ENCODE measurements around the gene RFC2. TPM values are rescaled to one million over a fixed set of nuclear protein-coding genes. Genes with fewer than 3 reads are reported as not detected.
"Not testable (repeated sequence)": the region's sequence is repeated elsewhere in the genome, so short reads cannot be mapped to it uniquely, and the experiment has no call there.

The RFC2 gene
- total RNA-seq, 1 donor from 2014 or later, result 18.5 TPM

- peaks cover 6% of the 10 kb centered on the region for H3K4me1 ChIP-seq
- no peaks in the 10 kb centered on the region for H3K9me3 ChIP-seq
- ATAC-seq, result peak; percentile 63 to 67
- no peak for DNase-seq
- no peak overlapping the region for H3K4me3 ChIP-seq
- TF ChIP-seq CTCF (IDR thresholded peaks at IDR 0.05), result no peak
- no peaks in the 10 kb centered on the region for H3K27me3 ChIP-seq (ENCODE audit: low read depth)
- H3K27ac ChIP-seq, result peak overlapping the region; percentile 31
- peaks cover 53% of the 10 kb centered on the region for H3K36me3 ChIP-seq
- intact Hi-C loops (cut with DNase I), result no loop called here
Measured at GRCh38 chr7:74230446-74231231, 23.6 kb downstream of the RFC2 start.

DNA sequence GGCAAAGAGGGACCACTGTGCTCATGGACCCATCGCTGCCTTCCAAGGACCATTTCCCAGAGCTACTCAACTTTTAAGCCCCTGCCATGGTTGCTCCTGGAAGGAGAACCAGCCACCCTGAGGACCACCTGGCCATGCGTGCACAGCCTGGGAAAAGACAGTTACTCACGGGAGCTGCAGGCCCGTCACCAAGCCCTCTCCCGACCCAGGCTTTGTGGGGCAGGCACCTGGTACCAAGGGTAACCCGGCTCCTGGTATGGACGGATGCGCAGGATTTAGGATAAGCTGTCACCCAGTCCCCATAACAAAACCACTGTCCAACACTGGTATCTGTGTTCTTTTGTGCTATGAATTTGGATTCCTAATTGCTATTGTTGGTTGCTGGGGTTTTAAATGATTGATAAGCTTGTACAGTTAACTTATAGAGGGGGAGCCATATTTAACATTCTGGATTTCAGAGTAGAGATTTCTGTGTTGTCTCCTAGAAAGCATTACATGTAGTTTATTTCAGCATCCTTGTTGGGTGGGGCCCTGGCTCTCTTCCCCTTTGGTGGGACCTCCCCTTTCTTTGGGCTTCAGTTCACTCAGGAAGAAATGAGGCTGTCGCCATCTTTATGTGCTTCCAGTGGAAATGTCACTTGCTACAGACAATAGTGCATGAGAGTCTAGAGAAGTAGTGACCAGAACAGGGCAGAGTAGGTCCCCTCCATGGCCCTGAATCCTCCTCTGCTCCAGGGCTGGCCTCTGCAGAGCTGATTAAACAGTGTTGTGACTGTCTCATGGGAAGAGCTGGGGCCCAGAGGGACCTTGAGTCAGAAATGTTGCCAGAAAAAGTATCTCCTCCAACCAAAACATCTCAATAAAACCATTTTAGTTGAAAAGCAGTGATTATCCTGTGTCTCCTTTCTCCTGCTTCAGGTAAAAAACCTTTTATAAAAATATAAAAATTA is 25.0 kb downstream of the RFC2 start:
- Histone ChIP-seq H3K4me1 (peaks cover 6% of the 10 kb centered on the region), H3K27me3 (ENCODE audit: low read depth) (no peaks in the 10 kb centered on the region), H3K36me3 (peaks cover 51% of the 10 kb centered on the region), H3K9me3 (no peaks in the 10 kb centered on the region), H3K27ac (no peak overlapping the region), H3K4me3 (no peak overlapping the region)
- DNase-seq (no peak), ATAC-seq (peak; percentile 44 to 46)
- TF ChIP-seq CTCF (IDR thresholded peaks at IDR 0.05), result no peak
- intact Hi-C loops (cut with DNase I), result no loop called here

DNA sequence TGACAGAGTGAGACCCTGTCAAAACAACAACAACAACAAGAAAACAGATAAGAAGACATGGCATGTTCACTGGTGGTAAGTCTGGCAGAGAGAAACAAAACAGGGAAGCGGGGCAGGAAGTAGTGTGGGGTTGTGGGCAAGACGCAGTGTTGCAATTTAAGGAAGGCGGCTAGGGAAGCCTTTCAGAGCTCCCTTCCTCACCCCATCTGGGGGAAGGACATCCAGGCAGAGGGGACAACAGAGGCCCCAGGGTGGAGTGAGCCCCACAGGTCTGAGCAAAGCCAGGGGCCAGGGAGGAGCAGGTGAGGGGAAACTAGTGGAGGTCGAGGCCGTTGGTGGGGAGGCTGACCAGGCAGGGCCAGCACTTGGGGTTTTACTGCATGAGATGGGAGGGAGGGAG is 27.6 kb downstream of the RFC2 start:
- peak; percentile 71 for ATAC-seq
- Histone ChIP-seq H3K27me3 (ENCODE audit: low read depth) (no peaks in the 10 kb centered on the region), H3K36me3 (peaks cover 33% of the 10 kb centered on the region), H3K9me3 (no peaks in the 10 kb centered on the region), H3K4me3 (no peak overlapping the region), H3K4me1 (peaks cover 6% of the 10 kb centered on the region), H3K27ac (peak overlapping the region; percentile 49)
- DNase-seq, result peak; percentile 55
- intact Hi-C loops (cut with DNase I), result no loop called here
- no peak for TF ChIP-seq CTCF (IDR thresholded peaks at IDR 0.05)

GRCh38 chr7:74225400-74225799 is 28.8 kb downstream of the RFC2 start:
- intact Hi-C loops (cut with DNase I), result no loop called here
- H3K4me3 ChIP-seq, result no peak overlapping the region
- peaks cover 23% of the 10 kb centered on the region for H3K36me3 ChIP-seq
- ATAC-seq (no peak), DNase-seq (no peak)
- H3K9me3 ChIP-seq, result no peaks in the 10 kb centered on the region
- H3K27me3 ChIP-seq (ENCODE audit: low read depth), result no peaks in the 10 kb centered on the region
- no peak overlapping the region for H3K27ac ChIP-seq
- peaks cover 6% of the 10 kb centered on the region for H3K4me1 ChIP-seq
- TF ChIP-seq CTCF (IDR thresholded peaks at IDR 0.05), result no peak

- H3K36me3 ChIP-seq, result peaks cover 19% of the 10 kb centered on the region
- H3K4me3 ChIP-seq; H3K27me3 ChIP-seq (ENCODE audit: low read depth); ATAC-seq; DNase-seq; H3K9me3 ChIP-seq; H3K27ac ChIP-seq; H3K4me1 ChIP-seq; intact Hi-C loops (cut with DNase I): not testable (repeated sequence)
Measured at GRCh38 chr7:74224907-74225306, 29.3 kb downstream of the RFC2 start.

- intact Hi-C loops (cut with DNase I), result no loop called here
- TF ChIP-seq CTCF (IDR thresholded peaks at IDR 0.05), result no peak
- ATAC-seq (no peak), DNase-seq (no peak)
- Histone ChIP-seq H3K27me3 (ENCODE audit: low read depth) (no peaks in the 10 kb centered on the region), H3K27ac (no peak overlapping the region), H3K9me3 (no peaks in the 10 kb centered on the region), H3K4me1 (peaks cover 1% of the 10 kb centered on the region), H3K36me3 (peaks cover 19% of the 10 kb centered on the region), H3K4me3 (no peak overlapping the region)
Measured at GRCh38 chr7:74224511-74224832, 29.7 kb downstream of the RFC2 start.

All from lower lobe of right lung (tissue), 2 donors.